IPS-15b (cell line): ENCODE measurements around the gene NEK6.

Source experiments
- H3K27me3 ChIP-seq: one replicate; pipeline ENCODE4 v1.6.1; 2013; ENCODE audit warnings: low read length; ENCODE audit not compliant: control insufficient read depth, insufficient read depth
- H3K36me3 ChIP-seq: one replicate; pipeline ENCODE4 v1.6.1; 2013; ENCODE audit warnings: low read length; ENCODE audit not compliant: control insufficient read depth, insufficient read depth
- H3K4me1 ChIP-seq: one replicate; pipeline ENCODE4 v1.6.1; 2013; ENCODE audit warnings: mild to moderate bottlenecking, low read length; ENCODE audit not compliant: control insufficient read depth, insufficient read depth
- H3K4me3 ChIP-seq: one replicate; pipeline ENCODE4 v1.5.1; 2013; ENCODE audit warnings: low read depth, low read length
- H3K9ac ChIP-seq: one replicate; pipeline ENCODE4 v1.6.1; 2013; ENCODE audit warnings: low read depth, mild to moderate bottlenecking, low read length
- H3K9me3 ChIP-seq: one replicate; pipeline ENCODE4 v1.6.1; 2013; ENCODE audit warnings: mild to moderate bottlenecking, low read length; ENCODE audit not compliant: control insufficient read depth, insufficient read depth

The NEK6 gene

GRCh38 chr9:124265551-124265950, 7.8 kb downstream of the NEK6 start:
- Histone ChIP-seq H3K9ac (no peak overlapping the region), H3K4me1 (peaks cover 3% of the 10 kb centered on the region), H3K36me3 (peaks cover 3% of the 10 kb centered on the region), H3K4me3 (no peak overlapping the region), H3K27me3 (no peaks in the 10 kb centered on the region), H3K9me3 (no peaks in the 10 kb centered on the region)

GRCh38 chr9:124266139-124266825, 8.5 kb downstream of the NEK6 start:
- Histone ChIP-seq H3K4me3 (no peak overlapping the region), H3K27me3 (no peaks in the 10 kb centered on the region), H3K9me3 (no peaks in the 10 kb centered on the region), H3K4me1 (peaks cover 3% of the 10 kb centered on the region), H3K9ac (no peak overlapping the region), H3K36me3 (peaks cover 3% of the 10 kb centered on the region)

GRCh38 chr9:124266826-124267201, 9.1 kb downstream of the NEK6 start:
- H3K4me3 ChIP-seq = no peak overlapping the region
- H3K9me3 ChIP-seq = no peaks in the 10 kb centered on the region
- H3K9ac ChIP-seq = no peak overlapping the region
- no peaks in the 10 kb centered on the region for H3K27me3 ChIP-seq
- peaks cover 3% of the 10 kb centered on the region for H3K36me3 ChIP-seq
- H3K4me1 ChIP-seq = peaks cover 3% of the 10 kb centered on the region

GRCh38 chr9:124267271-124267807, 9.6 kb downstream of the NEK6 start:
- Histone ChIP-seq H3K27me3 (no peaks in the 10 kb centered on the region), H3K4me3 (no peak overlapping the region), H3K36me3 (peaks cover 3% of the 10 kb centered on the region), H3K4me1 (peaks cover 3% of the 10 kb centered on the region), H3K9ac (no peak overlapping the region), H3K9me3 (no peaks in the 10 kb centered on the region)

- Histone ChIP-seq H3K4me1 (no peaks in the 10 kb centered on the region), H3K36me3 (peaks cover 3% of the 10 kb centered on the region), H3K4me3 (no peak overlapping the region), H3K9me3 (no peaks in the 10 kb centered on the region), H3K9ac (no peak overlapping the region), H3K27me3 (no peaks in the 10 kb centered on the region)
These were observed 10.5 kb downstream of the NEK6 start for GRCh38 chr9:124268248-124268647.

- Histone ChIP-seq H3K9ac (no peak overlapping the region), H3K9me3 (no peaks in the 10 kb centered on the region), H3K4me3 (no peak overlapping the region), H3K4me1 (no peaks in the 10 kb centered on the region), H3K27me3 (no peaks in the 10 kb centered on the region), H3K36me3 (peaks cover 3% of the 10 kb centered on the region)
These were observed 10.9 kb downstream of the NEK6 start for GRCh38 chr9:124268661-124269060.

GRCh38 chr9:124269556-124269955, 11.8 kb downstream of the NEK6 start:
- H3K27me3 ChIP-seq = no peaks in the 10 kb centered on the region
- H3K36me3 ChIP-seq = peaks cover 3% of the 10 kb centered on the region
- no peak overlapping the region for H3K9ac ChIP-seq
- no peak overlapping the region for H3K4me3 ChIP-seq
- H3K9me3 ChIP-seq = no peaks in the 10 kb centered on the region
- no peaks in the 10 kb centered on the region for H3K4me1 ChIP-seq

- peaks cover 3% of the 10 kb centered on the region for H3K36me3 ChIP-seq
- H3K4me1 ChIP-seq = no peaks in the 10 kb centered on the region
- no peak overlapping the region for H3K4me3 ChIP-seq
- no peaks in the 10 kb centered on the region for H3K27me3 ChIP-seq
- no peaks in the 10 kb centered on the region for H3K9me3 ChIP-seq
- no peak overlapping the region for H3K9ac ChIP-seq
These were observed 13.0 kb downstream of the NEK6 start for GRCh38 chr9:124270504-124271335.

GRCh38 chr9:124271660-124272059, 13.9 kb downstream of the NEK6 start:
- H3K36me3 ChIP-seq = no peaks in the 10 kb centered on the region
- no peaks in the 10 kb centered on the region for H3K27me3 ChIP-seq
- H3K9me3 ChIP-seq = no peaks in the 10 kb centered on the region
- H3K4me3 ChIP-seq = no peak overlapping the region
- H3K4me1 ChIP-seq = no peaks in the 10 kb centered on the region
- H3K9ac ChIP-seq = no peak overlapping the region

- Histone ChIP-seq H3K4me3 (no peak overlapping the region), H3K27me3 (no peaks in the 10 kb centered on the region), H3K4me1 (no peaks in the 10 kb centered on the region), H3K9ac (no peak overlapping the region), H3K36me3 (no peaks in the 10 kb centered on the region), H3K9me3 (no peaks in the 10 kb centered on the region)
These were observed 14.4 kb downstream of the NEK6 start for GRCh38 chr9:124272118-124272517.

- H3K9ac ChIP-seq = no peak overlapping the region
These were observed 15.2 kb downstream of the NEK6 start for GRCh38 chr9:124272979-124273378.

More at GRCh38 chr9:124272979-124273378, 15.2 kb downstream of the NEK6 start:
- Histone ChIP-seq H3K4me1 (no peaks in the 10 kb centered on the region), H3K9me3 (no peaks in the 10 kb centered on the region), H3K4me3 (no peak overlapping the region), H3K27me3 (no peaks in the 10 kb centered on the region), H3K36me3 (no peaks in the 10 kb centered on the region)
